Esophagus muscularis mucosa (tissue), 4 donors: Measurements from ENCODE around the gene HOXD8. TPM values are rescaled to one million over a fixed set of nuclear protein-coding genes. Genes with fewer than 3 reads are reported as not detected.

Experiments used
- DNase-seq: peaks from one replicate; pipeline ENCODE4 v3.0.0-alpha.2; 2017; ENCODE audit errors: extremely low spot score
- H3K27ac ChIP-seq, 4 donors: fragments of 200-600 bp; sonication (generic); replicated peaks in 1 of 4; 1 replicate in 3 of 4; 2 replicates in 1 of 4; pipeline ENCODE4 v1.5.1; 2016 to 2019; ENCODE audit warnings: mild to moderate bottlenecking in 1 of 4
- H3K27me3 ChIP-seq, 4 donors: fragments of 200-600 bp; sonication (generic); one replicate each; pipeline versions ENCODE4 v1.5.1 to v1.6.0; 2016 to 2019
- H3K36me3 ChIP-seq, 4 donors: fragments of 200-600 bp; sonication (generic); one replicate each; pipeline ENCODE4 v1.5.1; 2016 to 2019
- H3K4me1 ChIP-seq, 4 donors: fragments of 200-600 bp; sonication (generic); one replicate each; pipeline ENCODE4 v1.5.1; 2016 to 2019
- H3K4me3 ChIP-seq, 4 donors: fragments of 200-600 bp; sonication (generic); 1 replicate in 2 of 4; 2 replicates in 2 of 4; pipeline ENCODE4 v1.5.1; 2016 to 2019; ENCODE audit warnings: mild to moderate bottlenecking in 4 of 4, moderate library complexity in 1 of 4
- H3K9me3 ChIP-seq, 4 donors: fragments of 200-600 bp; sonication (generic); 1 replicate in 3 of 4; 2 replicates in 1 of 4; pipeline ENCODE4 v1.5.1; 2016 to 2019
- CTCF ChIP-seq, 3 experiments: fragments of 200-600 bp in 2 of 3; fragments of 450-650 bp in 1 of 3; sonication (generic) in 2 of 3; IDR thresholded peaks; one replicate each; pipeline ENCODE4 v1.5.1; 2017 to 2019; ENCODE audit warnings: antibody characterized with exemption in 3 of 3, mild to moderate bottlenecking in 2 of 3, moderate library complexity in 1 of 3
- EP300 ChIP-seq: sonication (generic); formaldehyde crosslinking; IDR thresholded peaks from one replicate; pipeline ENCODE4 v1.6.1; 2017; ENCODE audit warnings: antibody characterized with exemption
- POLR2A ChIP-seq: fragments of 450-650 bp; IDR thresholded peaks from one replicate; pipeline ENCODE4 v1.6.1; 2017; ENCODE audit warnings: antibody characterized with exemption, moderate library complexity, mild to moderate bottlenecking, low read depth
- POLR2AphosphoS5 ChIP-seq, 2 donors: sonication (generic); formaldehyde crosslinking; IDR thresholded peaks; one replicate each; pipeline ENCODE4 v1.6.1; 2017; ENCODE audit warnings: antibody characterized with exemption in 2 of 2
- WGBS: methylation state at CpG from one replicate; pipeline ENCODE4 v1.1.5; 2018; 5-methylcytosine and 5-hydroxymethylcytosine counted together
- intact Hi-C: fragments of 100-400 bp; cut with DNase I; formaldehyde crosslinking; loops from one replicate; pipeline ENCODE4 v1.15.1; 2023
- total RNA-seq, 4 donors: library from RNA; depleted of rRNA; stranded (reverse); fragments of >200 nt; gene quantifications; one replicate each; pipeline versions ENCODE4 v1.1.0 to v1.2.1, GENCODE V29; 2016

HOXD8 gene
- total RNA-seq, 4 donors from 2014 or later = 3.7 to 4.8 (median 4.3) TPM

- H3K4me3 ChIP-seq = no peak overlapping the region
Observed at GRCh38 chr2:176112375-176113302, 16.9 kb upstream of the HOXD8 start.

GRCh38 chr2:176114120-176114929 lies 15.2 kb upstream of the HOXD8 start:
- peaks cover 5 to 24% (median 15%) of the 10 kb centered on the region in 4 donors for H3K4me1 ChIP-seq
- WGBS = 11% methylated on average over 22 of the region's 26 CpGs
- peaks cover 5 to 100% (median 96%) of the 10 kb centered on the region in 4 donors for H3K27me3 ChIP-seq
- no peak for TF ChIP-seq EP300
- TF ChIP-seq CTCF (IDR thresholded peaks at IDR 0.05) = no peak
- no peak for TF ChIP-seq POLR2AphosphoS5 (IDR thresholded peaks at IDR 0.05)
- TF ChIP-seq POLR2A = no peak
- H3K4me3 ChIP-seq = no peak overlapping the region
- no peaks in the 10 kb centered on the region for H3K36me3 ChIP-seq
- intact Hi-C loops = no loop called here
- no peaks in the 10 kb centered on the region for H3K9me3 ChIP-seq
- no peak for DNase-seq
- H3K27ac ChIP-seq = no peak overlapping the region

More at GRCh38 chr2:176112375-176113302, 16.9 kb upstream of the HOXD8 start:
- peaks cover 11 to 37% (median 31%) of the 10 kb centered on the region in 4 donors for H3K4me1 ChIP-seq
- no peaks in the 10 kb centered on the region for H3K9me3 ChIP-seq
- DNase-seq = no peak
- H3K36me3 ChIP-seq = no peaks in the 10 kb centered on the region
- TF ChIP-seq POLR2A = no peak
- TF ChIP-seq EP300 = no peak
- TF ChIP-seq POLR2AphosphoS5 (IDR thresholded peaks at IDR 0.05) = no peak
- TF ChIP-seq CTCF (IDR thresholded peaks at IDR 0.05) = no peak
- intact Hi-C loops = no loop called here
- WGBS = 13% methylated on average over 32 of the region's 40 CpGs
- H3K27me3 ChIP-seq = peaks cover 5 to 100% (median 96%) of the 10 kb centered on the region in 4 donors
- no peak overlapping the region for H3K27ac ChIP-seq

- Histone ChIP-seq H3K4me1 (peaks cover 5 to 23% (median 15%) of the 10 kb centered on the region in 4 donors), H3K27me3 (peaks cover 5 to 100% (median 93%) of the 10 kb centered on the region in 4 donors), H3K4me3 (no peak overlapping the region), H3K36me3 (no peaks in the 10 kb centered on the region), H3K9me3 (no peaks in the 10 kb centered on the region), H3K27ac (no peak overlapping the region)
- intact Hi-C loops = no loop called here
- DNase-seq = no peak
- TF ChIP-seq POLR2AphosphoS5 (IDR thresholded peaks at IDR 0.05) (no peak), EP300 (no peak), CTCF (IDR thresholded peaks at IDR 0.05) (no peak), POLR2A (no peak)
- 30% methylated on average over 15 of the region's 16 CpGs for WGBS
Observed at GRCh38 chr2:176114930-176115625, 14.4 kb upstream of the HOXD8 start.

DNA sequence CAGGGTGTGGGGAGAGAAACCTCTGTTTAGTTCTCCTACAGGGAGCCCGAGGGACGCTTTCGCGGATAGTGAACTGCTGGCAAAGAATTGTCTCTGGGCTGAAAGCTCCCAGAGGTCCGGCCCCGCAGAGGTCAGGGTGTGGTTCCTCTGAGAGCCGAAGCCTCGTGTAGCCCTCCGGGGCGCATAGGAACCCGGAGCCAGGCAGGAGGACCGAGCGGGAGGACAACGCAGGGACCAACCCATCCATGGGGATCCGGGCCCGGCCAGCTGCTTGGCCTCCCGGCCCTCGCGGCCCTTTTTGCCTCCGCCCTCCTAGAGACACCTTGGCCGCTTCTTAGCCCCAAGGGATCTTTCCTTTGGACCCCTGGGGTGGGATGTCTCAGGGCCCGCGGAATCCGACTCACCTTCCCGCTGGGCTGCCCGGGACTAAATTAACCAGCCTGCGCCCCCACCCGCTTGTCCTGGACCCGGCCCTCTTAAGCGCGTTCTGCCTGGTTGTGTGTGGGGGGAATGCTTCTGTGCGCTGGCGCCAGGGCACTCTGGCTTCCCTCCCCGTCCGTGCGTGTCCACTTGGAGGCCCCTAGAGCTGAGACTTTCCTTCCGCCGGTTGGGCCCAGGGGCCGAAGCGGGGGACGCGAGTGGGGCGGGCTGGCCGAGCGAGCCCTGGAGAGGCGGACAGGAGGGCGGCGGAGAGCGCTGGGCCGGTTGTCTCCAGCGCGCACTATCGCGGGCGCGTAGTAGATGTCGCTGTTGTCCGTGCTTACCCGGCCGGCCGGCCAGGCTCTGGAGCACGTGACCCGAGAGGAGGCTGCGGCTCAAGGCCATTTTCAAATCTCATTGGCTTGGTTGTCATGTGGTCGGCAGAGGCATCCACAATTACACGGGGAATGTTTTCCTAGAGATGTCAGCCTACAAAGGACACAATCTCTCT lies 13.4 kb upstream of the HOXD8 start, which contains the start of gene HOXD10:
HOXD10 (plus strand) TSS at position 896 of the 931 bp plus-strand sequence. CDS start 56 bp downstream, outside the sequence.
- peak within 1 kb of the TSS in 2 of 4 donors; percentile 6 to 8 for H3K4me3 ChIP-seq
- DNase-seq = no peak
- 4% methylated on average over 59 of the region's 66 CpGs for WGBS
- peaks cover 5 to 24% (median 14%) of the 10 kb centered on the region in 4 donors for H3K4me1 ChIP-seq
- no peak for TF ChIP-seq CTCF (IDR thresholded peaks at IDR 0.05)
- TF ChIP-seq POLR2A = no peak
- TF ChIP-seq EP300 = no peak
- no peak for TF ChIP-seq POLR2AphosphoS5 (IDR thresholded peaks at IDR 0.05)
- intact Hi-C loops = no loop called here
- H3K27me3 ChIP-seq = peaks cover 5 to 100% (median 92%) of the 10 kb centered on the region in 4 donors
- H3K27ac ChIP-seq = no peak within 1 kb of the TSS
- no peaks in the 10 kb centered on the region for H3K36me3 ChIP-seq
- H3K9me3 ChIP-seq = no peaks in the 10 kb centered on the region
